BJ (cell line): ENCODE results near the gene TAAR6. TPM values are rescaled to one million over a fixed set of nuclear protein-coding genes. Genes with fewer than 3 reads are reported as not detected.

Experiments used
- CTCF ChIA-PET: fragments of 350-600 bp; formaldehyde crosslinking; extraction: SDS; loops from one replicate; lab custom pipeline; 2021; ENCODE audit warnings: antibody characterized with exemption, inconsistent platforms; lab: Yijun Ruan, JAX
- POLR2A ChIA-PET: fragments of 300-600 bp; sonication (Branson Sonifier 250); formaldehyde crosslinking; extraction: SDS; loops from one replicate; lab custom pipeline; 2021; ENCODE audit warnings: antibody characterized with exemption; lab: Charles Lee
- DNase-seq: peaks from one replicate; pipeline ENCODE4 v3.0.0-alpha.2; 2011; ENCODE audit warnings: low read depth
- H3K27me3 ChIP-seq: 2 replicates; pipeline ENCODE4 v1.6.0; 2011; ENCODE audit warnings: low read length; ENCODE audit not compliant: control insufficient read depth, insufficient read depth
- H3K36me3 ChIP-seq: 2 replicates; pipeline ENCODE4 v1.5.1; 2011; ENCODE audit warnings: low read length; ENCODE audit not compliant: control insufficient read depth, insufficient read depth
- H3K4me3 ChIP-seq: 2 replicates; pipeline ENCODE4 v1.5.1; 2011; ENCODE audit warnings: low read depth, mild to moderate bottlenecking, control low read depth, low read length
- polyA plus RNA-seq: library from polyadenylated mRNA; depleted of rRNA; stranded (reverse); fragments of >200 nt; gene quantifications from 2 replicates; pipeline ENCODE4 v1.2.3, GENCODE V29; 2011
- TF ChIP-seq, protein P1 (sequence below): IDR thresholded peaks from 2 replicates; pipeline ENCODE4 v1.5.1; 2011; ENCODE audit warnings: low read depth, mild to moderate bottlenecking, control low read depth, inconsistent platforms, low read length, moderate library complexity; ENCODE audit not compliant: insufficient read depth

The TAAR6 gene
- polyA plus RNA-seq, 1 experiment = not detected

GRCh38 chr6:132584698-132585097, 14.6 kb downstream of the TAAR6 start:
- TF ChIP-seq, protein P1, sequence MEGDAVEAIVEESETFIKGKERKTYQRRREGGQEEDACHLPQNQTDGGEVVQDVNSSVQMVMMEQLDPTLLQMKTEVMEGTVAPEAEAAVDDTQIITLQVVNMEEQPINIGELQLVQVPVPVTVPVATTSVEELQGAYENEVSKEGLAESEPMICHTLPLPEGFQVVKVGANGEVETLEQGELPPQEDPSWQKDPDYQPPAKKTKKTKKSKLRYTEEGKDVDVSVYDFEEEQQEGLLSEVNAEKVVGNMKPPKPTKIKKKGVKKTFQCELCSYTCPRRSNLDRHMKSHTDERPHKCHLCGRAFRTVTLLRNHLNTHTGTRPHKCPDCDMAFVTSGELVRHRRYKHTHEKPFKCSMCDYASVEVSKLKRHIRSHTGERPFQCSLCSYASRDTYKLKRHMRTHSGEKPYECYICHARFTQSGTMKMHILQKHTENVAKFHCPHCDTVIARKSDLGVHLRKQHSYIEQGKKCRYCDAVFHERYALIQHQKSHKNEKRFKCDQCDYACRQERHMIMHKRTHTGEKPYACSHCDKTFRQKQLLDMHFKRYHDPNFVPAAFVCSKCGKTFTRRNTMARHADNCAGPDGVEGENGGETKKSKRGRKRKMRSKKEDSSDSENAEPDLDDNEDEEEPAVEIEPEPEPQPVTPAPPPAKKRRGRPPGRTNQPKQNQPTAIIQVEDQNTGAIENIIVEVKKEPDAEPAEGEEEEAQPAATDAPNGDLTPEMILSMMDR = no peak
- CTCF ChIA-PET = no interaction called here
- Histone ChIP-seq H3K36me3 (no peaks in the 10 kb centered on the region), H3K4me3 (no peak overlapping the region), H3K27me3 (0 out of 2 replicates have a peak, but pooled peaks cover 1% of the 10 kb centered on the region)
- no peak for DNase-seq
- POLR2A ChIA-PET = no interaction called here

DNA sequence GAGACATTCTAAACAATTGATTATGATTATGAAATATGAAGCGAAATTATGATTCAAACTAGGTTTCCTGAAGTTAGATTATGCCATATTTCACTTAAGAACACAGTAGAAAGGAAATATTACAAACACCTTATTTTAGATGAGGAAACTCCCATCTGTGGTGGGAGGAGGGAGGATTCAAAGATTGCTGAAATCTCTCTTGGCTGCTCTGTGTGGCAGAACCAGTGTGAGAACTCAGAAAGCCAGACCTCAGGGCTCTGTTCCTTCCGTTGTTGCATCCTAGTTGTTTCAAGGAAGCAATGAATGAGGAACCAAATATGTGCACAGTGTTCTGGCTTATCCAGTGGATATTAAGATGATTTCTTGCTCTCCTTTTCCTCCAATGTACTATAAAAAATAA, 17.3 kb downstream of the TAAR6 start:
- no peaks in the 10 kb centered on the region for H3K36me3 ChIP-seq
- TF ChIP-seq, protein P1 = no peak
- POLR2A ChIA-PET = no interaction called here
- no peak for DNase-seq
- no peak overlapping the region for H3K4me3 ChIP-seq
- CTCF ChIA-PET = no interaction called here
- peaks cover 1% of the 10 kb centered on the region; the same call in 1 of the 2 replicates for H3K27me3 ChIP-seq

GRCh38 chr6:132589454-132589853, 19.3 kb downstream of the TAAR6 start, which contains the start of gene TAAR5:
Gene TAAR5, minus strand, starts transcription at chr6:132589741. Its CDS starts 55 bp downstream, at chr6:132589686.
- no peaks in the 10 kb centered on the region; the same call in 1 of the 2 replicates for H3K27me3 ChIP-seq
- CTCF ChIA-PET = no interaction called here
- no peaks in the 10 kb centered on the region for H3K36me3 ChIP-seq
- TF ChIP-seq, protein P1 = no peak
- POLR2A ChIA-PET = no interaction called here
- no peak within 1 kb of the TSS for H3K4me3 ChIP-seq
- no peak for DNase-seq

DNA sequence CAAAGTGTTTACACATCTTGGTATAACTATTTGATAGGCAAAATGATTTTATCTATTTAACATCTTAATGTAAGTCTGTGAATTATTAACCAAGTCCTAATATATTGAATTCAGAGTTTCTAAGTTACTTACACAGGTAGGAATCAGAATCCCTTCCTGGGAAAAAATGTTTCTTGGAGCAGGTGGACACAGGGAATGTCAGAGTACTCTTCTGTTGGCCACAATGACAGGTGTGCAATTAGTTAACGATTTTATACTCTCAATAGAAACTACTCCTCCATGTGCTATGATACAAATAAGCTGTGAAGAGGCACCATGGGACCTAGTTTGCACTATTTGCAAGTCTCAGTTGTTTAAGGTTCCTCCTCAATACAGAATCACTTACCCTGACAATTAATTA, 20.2 kb downstream of the TAAR6 start:
- H3K27me3 ChIP-seq = no peaks in the 10 kb centered on the region; the same call in 1 of the 2 replicates
- H3K36me3 ChIP-seq = no peaks in the 10 kb centered on the region
- no peak overlapping the region for H3K4me3 ChIP-seq
- CTCF ChIA-PET = no interaction called here
- TF ChIP-seq, protein P1 = no peak
- no peak for DNase-seq
- POLR2A ChIA-PET = no interaction called here

DNA sequence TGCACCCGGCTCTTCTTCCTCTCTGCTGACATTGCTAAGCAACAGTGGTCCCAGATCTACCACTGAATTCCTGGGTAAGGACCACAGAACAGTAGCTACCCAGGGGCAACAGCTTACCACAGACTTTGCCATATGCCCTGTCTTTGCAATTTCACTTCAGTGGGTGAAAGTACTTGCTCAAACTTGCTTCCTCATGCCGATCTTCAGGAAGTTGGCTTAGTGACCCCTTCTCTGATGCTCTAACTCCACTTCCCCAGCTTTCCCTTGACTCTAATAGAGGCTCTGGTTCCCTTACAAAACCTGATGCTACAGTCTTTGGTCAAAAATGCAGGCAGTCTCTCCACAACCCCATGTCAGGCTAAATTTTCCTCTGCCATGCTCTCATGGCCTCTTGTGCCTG, 22.7 kb downstream of the TAAR6 start:
- H3K27me3 ChIP-seq = no peaks in the 10 kb centered on the region; the same call in 1 of the 2 replicates
- TF ChIP-seq, protein P1 = no peak
- H3K4me3 ChIP-seq = no peak overlapping the region
- ChIA-PET CTCF (no interaction called here), POLR2A (no interaction called here)
- no peak for DNase-seq
- no peaks in the 10 kb centered on the region for H3K36me3 ChIP-seq
